Esophagus (tissue), 2 donors: Measurements from ENCODE around the gene PP2D1. TPM values are rescaled to one million over a fixed set of nuclear protein-coding genes. Genes with fewer than 3 reads are reported as not detected.
A peak's percentile ranks its signal among the peaks of the same experiment; 100 is the strongest.

ENCODE experiments used
- H3K27ac ChIP-seq, 2 donors: one replicate each; pipeline ENCODE4 v1.5.1; 2013; ENCODE audit warnings: low read depth in 2 of 2, mild to moderate bottlenecking in 2 of 2, inconsistent platforms in 1 of 2, low read length in 1 of 2, moderate library complexity in 1 of 2
- H3K27me3 ChIP-seq, 2 donors: one replicate each; pipeline ENCODE4 v1.6.1; 2013; ENCODE audit warnings: low read length in 2 of 2, control low read depth in 1 of 2, mild to moderate bottlenecking in 1 of 2; ENCODE audit not compliant: insufficient read depth in 2 of 2, control insufficient read depth in 1 of 2
- H3K36me3 ChIP-seq, 2 donors: one replicate each; pipeline ENCODE4 v1.6.1; 2013; ENCODE audit warnings: low read length in 1 of 2; ENCODE audit not compliant: control insufficient read depth in 2 of 2, insufficient read depth in 2 of 2
- H3K4me1 ChIP-seq, 2 donors: one replicate each; pipeline ENCODE4 v1.6.1; 2013; ENCODE audit warnings: low read length in 1 of 2; ENCODE audit not compliant: control insufficient read depth in 2 of 2, insufficient read depth in 2 of 2
- H3K4me3 ChIP-seq, 2 donors: one replicate each; pipeline ENCODE4 v1.5.1; 2013; ENCODE audit warnings: low read length in 2 of 2, mild to moderate bottlenecking in 2 of 2, low read depth in 1 of 2, moderate library complexity in 1 of 2
- H3K9me3 ChIP-seq, 2 donors: one replicate each; pipeline ENCODE4 v1.6.1; 2013; ENCODE audit warnings: mild to moderate bottlenecking in 2 of 2, low read depth in 1 of 2, low read length in 1 of 2, moderate library complexity in 1 of 2; ENCODE audit not compliant: control insufficient read depth in 2 of 2, insufficient read depth in 1 of 2
- WGBS, 2 donors: extraction: QIAGEN DNeasy Blood & Tissue Kit; methylation state at CpG; one replicate each; pipeline ENCODE4 v1.1.7; 2013; 5-methylcytosine and 5-hydroxymethylcytosine counted together
- polyA plus RNA-seq, 2 donors: library from polyadenylated mRNA; stranded (reverse); fragments of 200-250 nt; gene quantifications; one replicate each; pipeline ENCODE4 v1.2.3, GENCODE V29; 2013
- donor health status: healthy with polysubstance abuse.
- donor health status: Bipolar disorder and iron deficiency.

PP2D1 gene
- polyA plus RNA-seq, 2 donors = not detected

- no peaks in the 10 kb centered on the region for H3K4me1 ChIP-seq
- peaks cover 3 to 8% of the 10 kb centered on the region in 2 donors for H3K36me3 ChIP-seq
- H3K9me3 ChIP-seq = no peaks in the 10 kb centered on the region
- H3K4me3 ChIP-seq = no peak overlapping the region
- no peak overlapping the region for H3K27ac ChIP-seq
- 74 to 82% methylated on average over 2 of the region's 2 CpGs for WGBS, 2 donors
- H3K27me3 ChIP-seq = no peaks in the 10 kb centered on the region
Observed at GRCh38 chr3:19950316-19950715, 61.7 kb downstream of the PP2D1 start.

GRCh38 chr3:19948226-19948591 lies 63.9 kb downstream of the PP2D1 start:
- H3K9me3 ChIP-seq = no peaks in the 10 kb centered on the region
- H3K4me3 ChIP-seq = peak overlapping the region; percentile 97 to 98
- H3K36me3 ChIP-seq = peaks cover 0 to 4% of the 10 kb centered on the region in 2 donors
- 0 to 4% methylated on average over 2 of the region's 2 CpGs for WGBS, 2 donors
- H3K27ac ChIP-seq = peak overlapping the region; percentile 100
- no peaks in the 10 kb centered on the region for H3K27me3 ChIP-seq
- no peaks in the 10 kb centered on the region for H3K4me1 ChIP-seq

GRCh38 chr3:19947549-19948225 lies 64.4 kb downstream of the PP2D1 start:
- 1% methylated on average over 30 of the region's 30 CpGs for WGBS, 2 donors
- H3K4me3 ChIP-seq = peak overlapping the region; percentile 97 to 98
- peaks cover 0 to 4% of the 10 kb centered on the region in 2 donors for H3K36me3 ChIP-seq
- H3K4me1 ChIP-seq = no peaks in the 10 kb centered on the region
- no peaks in the 10 kb centered on the region for H3K27me3 ChIP-seq
- H3K9me3 ChIP-seq = no peaks in the 10 kb centered on the region
- H3K27ac ChIP-seq = peak overlapping the region; percentile 100

- Histone ChIP-seq H3K4me3 (peak within 1 kb of the TSS; percentile 97 to 98), H3K9me3 (no peaks in the 10 kb centered on the region), H3K27me3 (no peaks in the 10 kb centered on the region), H3K27ac (peak within 1 kb of the TSS; percentile 100), H3K36me3 (peaks cover 0 to 4% of the 10 kb centered on the region in 2 donors), H3K4me1 (no peaks in the 10 kb centered on the region)
- WGBS, 2 donors = 0% methylated on average over 54 to 73 of the region's 73 CpGs
Observed at GRCh38 chr3:19946832-19947548, 65.1 kb downstream of the PP2D1 start, which contains the start of gene RAB5A. RAB5A (plus strand) TSS chr3:19947097; CDS start chr3:19950899, 3,802 bp downstream.

GRCh38 chr3:19945969-19946831 lies 65.9 kb downstream of the PP2D1 start:
- peak overlapping the region; percentile 97 to 98 for H3K4me3 ChIP-seq
- H3K9me3 ChIP-seq = no peaks in the 10 kb centered on the region
- H3K27ac ChIP-seq = peak overlapping the region; percentile 91 to 100
- no peaks in the 10 kb centered on the region for H3K27me3 ChIP-seq
- H3K36me3 ChIP-seq = no peaks in the 10 kb centered on the region
- no peaks in the 10 kb centered on the region for H3K4me1 ChIP-seq
- 39 to 40% methylated on average over 26 of the region's 26 CpGs for WGBS, 2 donors

GRCh38 chr3:19945534-19945933 lies 66.5 kb downstream of the PP2D1 start:
- Histone ChIP-seq H3K9me3 (no peaks in the 10 kb centered on the region), H3K27me3 (no peaks in the 10 kb centered on the region), H3K27ac (no peak overlapping the region), H3K4me1 (no peaks in the 10 kb centered on the region), H3K36me3 (no peaks in the 10 kb centered on the region), H3K4me3 (peak overlapping the region in 1 of 2 donors; percentile 97)
- 81 to 95% methylated on average over 9 of the region's 9 CpGs for WGBS, 2 donors

- no peaks in the 10 kb centered on the region for H3K27me3 ChIP-seq
- no peaks in the 10 kb centered on the region for H3K4me1 ChIP-seq
- H3K27ac ChIP-seq = no peak overlapping the region
- no peaks in the 10 kb centered on the region for H3K36me3 ChIP-seq
- no peak overlapping the region for H3K4me3 ChIP-seq
- H3K9me3 ChIP-seq = no peaks in the 10 kb centered on the region
- WGBS, 2 donors = 58 to 61% methylated on average over 1 of the region's 1 CpG
Observed at GRCh38 chr3:19940643-19941042, 71.4 kb downstream of the PP2D1 start.

GRCh38 chr3:19938295-19938627 lies 73.8 kb downstream of the PP2D1 start:
- Histone ChIP-seq H3K27ac (no peak overlapping the region), H3K4me1 (no peaks in the 10 kb centered on the region), H3K4me3 (no peak overlapping the region), H3K27me3 (no peaks in the 10 kb centered on the region), H3K36me3 (no peaks in the 10 kb centered on the region), H3K9me3 (no peaks in the 10 kb centered on the region)
- WGBS, 2 donors = 66 to 89% methylated on average over 1 of the region's 1 CpG

- H3K36me3 ChIP-seq = no peaks in the 10 kb centered on the region
- no peak overlapping the region for H3K4me3 ChIP-seq
- no peaks in the 10 kb centered on the region for H3K27me3 ChIP-seq
- WGBS, 2 donors = 66 to 67% methylated on average over 7 of the region's 7 CpGs
- no peak overlapping the region for H3K27ac ChIP-seq
- H3K9me3 ChIP-seq = no peaks in the 10 kb centered on the region
- no peaks in the 10 kb centered on the region for H3K4me1 ChIP-seq
Observed at GRCh38 chr3:19937459-19938294, 74.4 kb downstream of the PP2D1 start.
